GM12864 (cell line): ENCODE measurements around the gene HERPUD2.

ENCODE experiments used
- DNase-seq: peaks from one replicate; pipeline ENCODE4 v3.0.0-alpha.2; 2011; ENCODE audit warnings: low read depth
- H3K4me3 ChIP-seq: 2 replicates; pipeline ENCODE4 v1.5.1; 2011; ENCODE audit warnings: mild to moderate bottlenecking, low read depth, low read length, control low read depth
- TF ChIP-seq, protein P1 (sequence below): IDR thresholded peaks from 2 replicates; pipeline ENCODE4 v1.5.1; 2011; ENCODE audit warnings: low read depth, mild to moderate bottlenecking, moderate library complexity, low read length, control low read depth, inconsistent platforms; ENCODE audit errors: missing control alignments

The HERPUD2 gene

DNA sequence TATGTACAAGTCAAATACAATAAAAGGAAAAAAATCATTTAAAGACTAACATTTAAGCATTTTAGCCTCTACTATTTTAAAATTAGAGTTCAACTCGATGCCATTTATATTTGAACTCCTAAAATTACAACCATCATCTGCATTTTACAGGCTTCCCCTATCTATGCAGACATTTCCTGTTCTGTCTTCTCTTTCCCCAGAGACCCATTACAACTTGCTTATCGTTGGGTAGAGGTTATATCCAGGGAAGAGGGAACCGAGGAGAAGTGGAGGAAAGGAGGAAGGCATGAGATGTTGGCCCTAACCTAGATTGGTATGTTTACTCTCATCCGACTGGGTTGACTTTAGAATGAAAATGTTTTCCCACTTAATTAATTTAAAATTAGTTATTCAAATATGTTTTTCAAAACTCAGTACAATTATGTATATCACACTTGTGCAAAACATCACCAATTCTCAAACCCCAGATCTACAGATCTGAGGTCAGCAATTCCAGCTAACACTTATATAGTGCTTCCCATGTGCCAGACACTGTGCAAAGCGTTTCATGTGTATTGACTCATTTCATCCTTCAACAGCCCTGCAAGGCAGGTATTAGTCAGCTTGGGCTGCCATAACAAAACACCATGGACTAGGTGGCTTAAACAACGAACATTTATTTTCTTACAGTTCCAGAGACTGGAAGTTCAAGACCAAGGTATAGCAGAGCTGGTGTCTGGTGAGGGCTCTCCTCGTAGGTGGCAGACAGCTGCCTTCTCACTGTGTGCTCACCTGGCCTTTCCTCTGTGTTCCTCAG, 27.3 kb upstream of the HERPUD2 start:
- no peak overlapping the region for H3K4me3 ChIP-seq
- no peak for DNase-seq
- TF ChIP-seq, protein P1, sequence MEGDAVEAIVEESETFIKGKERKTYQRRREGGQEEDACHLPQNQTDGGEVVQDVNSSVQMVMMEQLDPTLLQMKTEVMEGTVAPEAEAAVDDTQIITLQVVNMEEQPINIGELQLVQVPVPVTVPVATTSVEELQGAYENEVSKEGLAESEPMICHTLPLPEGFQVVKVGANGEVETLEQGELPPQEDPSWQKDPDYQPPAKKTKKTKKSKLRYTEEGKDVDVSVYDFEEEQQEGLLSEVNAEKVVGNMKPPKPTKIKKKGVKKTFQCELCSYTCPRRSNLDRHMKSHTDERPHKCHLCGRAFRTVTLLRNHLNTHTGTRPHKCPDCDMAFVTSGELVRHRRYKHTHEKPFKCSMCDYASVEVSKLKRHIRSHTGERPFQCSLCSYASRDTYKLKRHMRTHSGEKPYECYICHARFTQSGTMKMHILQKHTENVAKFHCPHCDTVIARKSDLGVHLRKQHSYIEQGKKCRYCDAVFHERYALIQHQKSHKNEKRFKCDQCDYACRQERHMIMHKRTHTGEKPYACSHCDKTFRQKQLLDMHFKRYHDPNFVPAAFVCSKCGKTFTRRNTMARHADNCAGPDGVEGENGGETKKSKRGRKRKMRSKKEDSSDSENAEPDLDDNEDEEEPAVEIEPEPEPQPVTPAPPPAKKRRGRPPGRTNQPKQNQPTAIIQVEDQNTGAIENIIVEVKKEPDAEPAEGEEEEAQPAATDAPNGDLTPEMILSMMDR: no peak

DNA sequence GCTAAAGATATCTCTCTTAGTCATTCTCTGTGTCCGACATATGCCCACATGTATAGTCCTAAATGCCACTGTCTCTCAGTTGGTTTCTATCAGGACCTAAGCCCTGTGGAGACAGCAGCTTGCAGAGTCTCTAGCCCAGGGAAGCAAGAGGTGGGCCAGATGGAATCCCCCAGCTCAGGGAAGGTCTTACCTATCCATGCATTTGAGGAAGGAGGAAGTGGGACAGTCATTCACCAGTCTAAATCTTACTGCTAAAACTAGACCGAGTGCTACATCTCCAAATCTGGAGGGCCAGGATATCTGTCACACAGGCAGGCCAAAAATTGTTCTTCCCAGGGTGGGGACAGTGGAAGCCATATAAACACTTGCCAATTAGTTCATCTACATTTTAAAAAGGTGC, 26.4 kb upstream of the HERPUD2 start:
- TF ChIP-seq, protein P1: no peak
- no peak for DNase-seq
- no peak overlapping the region for H3K4me3 ChIP-seq

DNA sequence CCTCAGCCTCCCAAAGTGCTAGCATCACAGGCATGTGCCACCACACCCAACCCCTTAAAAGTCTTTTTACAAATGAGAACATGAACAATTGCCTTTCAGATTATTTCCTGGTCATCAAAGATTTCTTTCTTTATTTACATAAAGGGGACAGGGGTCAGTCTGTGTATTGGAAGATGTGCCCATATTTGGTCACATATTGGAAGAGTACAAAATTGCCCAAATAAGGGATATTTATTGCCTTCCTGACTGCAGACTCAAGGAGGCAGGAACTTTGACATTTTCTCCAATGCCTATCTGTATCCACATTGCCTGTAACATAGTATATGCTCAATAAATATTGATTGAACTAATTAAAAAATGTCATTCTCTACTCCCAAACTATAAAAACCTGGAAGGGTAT, 25.9 kb upstream of the HERPUD2 start:
- TF ChIP-seq, protein P1: no peak
- no peak for DNase-seq
- no peak overlapping the region for H3K4me3 ChIP-seq

DNA sequence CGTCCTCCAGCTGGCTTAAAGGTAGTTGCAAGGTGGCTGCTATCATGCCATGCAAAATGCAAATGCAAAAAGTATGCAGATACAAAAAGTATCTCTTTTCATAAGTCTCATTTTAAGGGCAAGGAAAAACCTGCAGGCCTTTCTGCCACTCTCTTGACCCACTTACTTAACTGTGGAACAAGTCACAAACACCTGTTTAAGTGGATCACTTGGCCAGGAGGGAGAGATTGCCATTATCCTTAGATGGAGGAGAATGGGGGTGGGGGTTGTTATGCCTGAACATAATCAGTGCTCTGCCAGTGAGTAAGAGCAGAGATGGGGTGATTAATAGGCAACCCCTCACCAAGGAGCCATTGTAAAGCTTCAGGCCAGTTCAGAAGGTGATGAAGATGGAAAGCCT, 25.1 kb upstream of the HERPUD2 start:
- no peak for DNase-seq
- TF ChIP-seq, protein P1: no peak
- H3K4me3 ChIP-seq: no peak overlapping the region

DNA sequence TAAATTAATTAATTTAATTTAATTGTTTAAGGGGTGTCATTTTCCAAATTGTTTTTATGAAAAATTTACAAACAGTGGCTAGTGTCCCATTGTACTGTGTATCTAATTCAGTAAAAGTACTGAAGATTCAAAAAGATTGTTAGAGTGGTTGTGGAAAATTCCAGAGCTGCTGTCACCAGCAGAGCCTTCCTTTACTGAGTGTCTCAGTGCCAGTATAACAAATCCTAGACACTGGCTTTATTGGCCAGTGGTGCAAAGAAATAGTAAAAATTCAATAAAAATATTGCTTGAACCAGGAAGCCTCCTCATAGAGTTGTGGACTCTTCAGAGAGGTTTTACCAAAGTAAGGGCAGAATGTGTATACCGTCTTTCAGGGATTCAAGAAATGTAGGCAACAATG, 23.1 kb upstream of the HERPUD2 start:
- TF ChIP-seq, protein P1: no peak
- no peak for DNase-seq

DNA sequence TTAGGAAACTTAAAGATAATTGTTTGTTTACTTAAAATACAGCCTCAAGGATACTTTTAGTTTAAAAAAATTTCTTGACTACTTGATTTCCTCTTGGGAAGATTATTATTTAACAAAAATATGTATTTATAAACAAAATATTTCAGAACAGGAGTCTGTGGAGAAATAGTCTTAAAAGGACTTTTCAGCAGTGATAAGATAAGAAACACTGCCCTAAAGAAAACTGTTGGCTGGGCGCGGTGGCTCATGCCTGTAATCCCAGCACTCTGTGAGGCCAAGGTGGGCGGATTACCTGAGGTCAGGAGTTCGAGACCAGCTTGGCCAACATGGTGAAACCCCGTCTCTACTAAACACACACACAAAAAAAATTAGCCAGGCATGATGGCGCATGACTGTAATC, 22.6 kb upstream of the HERPUD2 start:
- DNase-seq: no peak
- TF ChIP-seq, protein P1: no peak
- no peak overlapping the region for H3K4me3 ChIP-seq

More for the DNA sequence above, 23.1 kb upstream of the HERPUD2 start:
- no peak overlapping the region for H3K4me3 ChIP-seq

DNA sequence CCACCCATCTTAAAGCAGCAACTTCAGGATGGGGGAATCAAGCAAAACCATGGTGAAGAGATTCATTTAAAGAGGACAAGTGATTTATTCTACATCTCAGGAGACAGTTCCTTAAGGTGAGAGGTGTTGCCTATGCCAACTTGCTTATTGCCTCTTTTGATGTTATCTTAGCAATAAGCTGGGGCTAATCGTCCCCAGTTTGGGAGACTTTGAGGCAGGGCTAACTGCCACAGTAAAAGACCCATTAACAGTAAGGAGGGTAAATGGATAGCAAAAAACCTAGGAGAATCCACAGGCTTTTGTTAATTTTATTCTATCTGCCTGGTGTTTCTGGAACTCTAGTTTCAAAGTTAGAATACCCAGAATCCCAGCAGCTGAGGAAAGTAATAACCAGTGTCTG, 22.1 kb upstream of the HERPUD2 start:
- TF ChIP-seq, protein P1: no peak
- no peak for DNase-seq

More for the DNA sequence above, 22.1 kb upstream of the HERPUD2 start:
- H3K4me3 ChIP-seq: no peak overlapping the region
